WI38 (cell line): ENCODE measurements around the gene C11orf87.

ENCODE experiments used
- H3K4me3 ChIP-seq: 2 replicates; pipeline ENCODE4 v1.5.1; 2011; ENCODE audit warnings: low read depth, mild to moderate bottlenecking, control low read depth, low read length
- CTCF ChIP-seq: IDR thresholded peaks from 2 replicates; pipeline ENCODE4 v1.5.1; 2012; ENCODE audit warnings: low read depth, mild to moderate bottlenecking, control low read depth, low read length

C11orf87 gene

GRCh38 chr11:109421981-109422869 is at the start of gene C11orf87:
Gene C11orf87 (plus strand): TSS chr11:109422190. CDS start chr11:109423634, 1,444 bp downstream.
- no peak for TF ChIP-seq CTCF

DNA sequence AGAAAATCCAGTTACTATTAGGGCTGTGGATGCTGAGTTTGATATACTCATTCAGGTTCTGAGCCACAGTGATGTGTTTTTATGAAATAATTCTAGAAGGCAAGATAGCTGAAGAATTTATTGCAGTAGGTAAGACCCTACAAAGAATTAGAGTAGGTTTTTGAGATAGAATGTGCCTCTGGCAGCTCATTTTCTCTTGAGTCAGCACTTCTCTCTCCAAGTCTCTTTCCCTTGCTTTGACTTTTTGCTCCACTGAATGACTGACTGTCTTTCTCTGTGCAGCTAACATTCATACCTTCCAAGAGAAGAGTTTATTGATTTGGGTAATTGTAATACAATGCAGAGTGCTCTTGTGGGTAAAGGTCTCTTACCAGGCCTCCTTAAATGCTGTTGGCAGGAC is 48.0 kb upstream of the C11orf87 start:
- H3K4me3 ChIP-seq: no peak overlapping the region

More at GRCh38 chr11:109421981-109422869, at the start of gene C11orf87:
- peak within 1 kb of the TSS; percentile 48 for H3K4me3 ChIP-seq

DNA sequence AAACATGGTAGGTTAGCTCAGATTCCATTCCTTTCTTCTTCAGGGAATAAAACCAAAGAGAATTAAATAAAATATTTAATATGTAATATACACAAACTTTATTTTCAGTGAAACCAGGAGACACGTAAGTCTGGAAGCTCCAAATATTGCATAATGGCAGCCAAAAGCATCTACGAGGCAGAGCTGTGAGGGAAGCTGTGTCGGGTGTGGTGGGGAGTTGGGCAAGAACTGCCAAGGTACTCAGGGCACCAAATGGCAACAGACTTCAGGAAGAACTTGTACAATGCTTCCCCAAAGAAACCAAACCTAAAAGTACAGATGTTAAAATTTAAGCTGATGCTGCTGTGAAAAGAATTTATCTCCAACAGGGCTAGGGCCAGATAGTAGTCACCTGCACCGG is 47.5 kb upstream of the C11orf87 start:
- H3K4me3 ChIP-seq: no peak overlapping the region
- TF ChIP-seq CTCF: no peak

More for the DNA sequence above, 48.0 kb upstream of the C11orf87 start:
- no peak for TF ChIP-seq CTCF

GRCh38 chr11:109377039-109377742 is 44.8 kb upstream of the C11orf87 start:
- no peak overlapping the region for H3K4me3 ChIP-seq

DNA sequence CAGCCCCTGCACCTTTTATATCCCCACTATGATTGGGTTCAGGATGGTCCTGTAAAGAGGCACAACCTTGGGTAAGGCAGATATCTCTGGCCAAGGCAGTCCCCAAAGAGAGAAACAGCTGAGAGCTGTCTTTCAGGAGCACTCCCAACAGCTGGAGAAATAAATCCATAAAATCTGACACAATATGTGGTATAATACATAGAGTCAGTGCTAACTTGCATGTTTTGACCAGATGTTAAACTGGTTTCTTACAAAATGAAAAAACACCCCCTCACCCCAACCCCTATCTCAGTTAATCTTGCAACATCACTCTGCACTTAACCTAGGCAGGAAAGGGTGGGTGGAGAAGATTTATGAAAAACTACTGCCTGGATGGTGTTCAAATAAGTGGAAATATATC is 44.0 kb upstream of the C11orf87 start:
- TF ChIP-seq CTCF: no peak
- H3K4me3 ChIP-seq: no peak overlapping the region

More at GRCh38 chr11:109377039-109377742, 44.8 kb upstream of the C11orf87 start:
- no peak for TF ChIP-seq CTCF

- H3K4me3 ChIP-seq: no peak overlapping the region
- no peak for TF ChIP-seq CTCF
Observed at GRCh38 chr11:109383306-109383705, 38.7 kb upstream of the C11orf87 start.

GRCh38 chr11:109384873-109385272 is 37.1 kb upstream of the C11orf87 start:
- no peak for TF ChIP-seq CTCF
- H3K4me3 ChIP-seq: no peak overlapping the region
